PFSK-1 (cell line): ENCODE data around the gene GPN2.

Experiments used
- FOXP2 ChIP-seq: optimal IDR thresholded peaks from 2 replicates; pipeline ENCODE3; 2011; ENCODE audit warnings: borderline replicate concordance, control low read depth, inconsistent platforms; ENCODE audit not compliant: insufficient read depth; ENCODE audit errors: extremely low read length, extremely low read depth
- POLR2AphosphoS5 ChIP-seq: IDR thresholded peaks from 2 replicates; pipeline ENCODE4 v1.6.1; 2012; ENCODE audit warnings: low read depth, mild to moderate bottlenecking, control low read depth, low read length, moderate library complexity
- REST ChIP-seq, 2 experiments: IDR thresholded peaks; 2 replicates each; pipeline versions ENCODE4 v1.6.1 to v1.8.0; 2011 to 2012; ENCODE audit warnings: low read depth in 2 of 2, low read length in 2 of 2, control low read depth in 1 of 2, inconsistent platforms in 1 of 2, mild to moderate bottlenecking in 1 of 2, moderate library complexity in 1 of 2; ENCODE audit not compliant: insufficient read depth in 1 of 2
- SIN3A ChIP-seq: IDR thresholded peaks from 2 replicates; pipeline ENCODE4 v1.6.1; 2012; ENCODE audit warnings: mild to moderate bottlenecking, low read length, moderate library complexity, borderline replicate concordance; ENCODE audit not compliant: insufficient read depth
- TAF1 ChIP-seq: IDR thresholded peaks from 2 replicates; pipeline ENCODE4 v1.6.1; 2012; ENCODE audit warnings: low read length, control low read depth, borderline replicate concordance; ENCODE audit not compliant: insufficient read depth

DNA sequence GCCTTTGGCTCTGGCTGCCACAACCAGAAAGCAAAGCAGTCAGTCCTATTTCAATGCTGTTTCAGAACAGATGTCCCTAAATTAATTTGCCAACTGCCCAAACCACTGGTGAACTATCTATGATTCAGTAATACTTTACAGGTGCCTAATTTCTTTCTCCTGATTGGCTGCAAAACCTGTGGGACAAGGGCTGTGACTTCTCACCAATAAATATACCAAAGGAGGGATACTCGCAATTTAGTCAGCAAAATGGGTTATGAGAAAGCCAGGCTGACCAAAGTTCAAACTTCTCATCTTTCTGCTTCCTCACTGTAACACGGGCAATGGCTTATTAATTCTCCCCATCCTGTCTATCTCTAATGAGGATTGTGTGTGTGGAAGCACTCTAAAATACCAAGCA is 12.8 kb downstream of the GPN2 start:
- TF ChIP-seq TAF1 (no peak), SIN3A (no peak), POLR2AphosphoS5 (no peak), REST (IDR thresholded peaks at IDR 0.05; ENCODE audit: insufficient read depth in 1 of 2, low read depth in 2 of 2, low read length in 2 of 2) (no peak), FOXP2 (no peak)
